Mucosa of gallbladder (tissue), 1 donor: ENCODE results near the gene ADAM19. TPM values are rescaled to one million over a fixed set of nuclear protein-coding genes. Genes with fewer than 3 reads are reported as not detected.

Experiments used
- DNase-seq: peaks from one replicate; pipeline ENCODE4 v3.0.0-alpha.2; 2020; ENCODE audit warnings: low spot score
- total RNA-seq: library from RNA; stranded (reverse); gene quantifications from one replicate; pipeline ENCODE4 v1.2.1, GENCODE V29; 2021
- donor health status: DM: no; HTN: no; CAD: no.

Gene ADAM19
- total RNA-seq, 1 donor from 2014 or later: 22.1 TPM

DNA sequence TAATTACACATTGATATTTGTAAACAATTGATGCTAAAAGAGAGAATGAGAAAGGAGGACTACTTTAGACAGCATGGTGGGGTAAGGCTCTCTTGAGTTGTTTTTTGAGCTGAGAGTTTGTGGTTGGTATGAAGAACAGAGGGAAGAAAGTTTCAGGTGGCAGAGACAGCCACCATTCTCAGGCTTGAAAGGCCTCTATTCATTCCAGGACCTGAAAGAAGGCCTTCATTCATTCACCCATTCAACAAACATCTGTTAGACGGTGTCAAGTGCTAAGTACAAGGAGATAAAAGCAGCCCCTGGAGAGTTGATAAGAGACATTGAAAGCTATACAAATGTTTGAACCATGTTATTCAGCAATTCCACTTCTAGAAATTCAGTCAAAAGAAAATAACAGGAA, 21.7 kb upstream of the ADAM19 start:
- no peak for DNase-seq

DNA sequence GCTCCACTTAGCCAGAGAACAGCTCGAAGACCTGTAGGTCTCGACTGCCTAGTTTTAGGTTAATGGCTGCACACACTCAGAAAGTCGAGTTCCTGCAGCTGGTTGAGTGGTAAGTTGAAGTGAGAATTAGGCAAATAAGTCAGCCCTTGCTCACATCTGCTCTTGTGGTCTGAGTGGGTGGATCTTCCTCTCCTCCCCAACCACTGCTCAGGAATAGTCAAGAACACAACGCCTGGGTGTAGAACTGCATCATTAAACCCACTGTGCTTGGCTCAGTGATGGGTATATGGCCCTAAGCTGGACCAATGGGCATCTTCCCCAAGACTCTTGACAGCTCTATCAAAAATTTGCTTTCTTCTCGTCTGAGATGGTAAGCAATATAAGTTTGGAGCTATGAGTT, 20.9 kb upstream of the ADAM19 start:
- DNase-seq: no peak

DNA sequence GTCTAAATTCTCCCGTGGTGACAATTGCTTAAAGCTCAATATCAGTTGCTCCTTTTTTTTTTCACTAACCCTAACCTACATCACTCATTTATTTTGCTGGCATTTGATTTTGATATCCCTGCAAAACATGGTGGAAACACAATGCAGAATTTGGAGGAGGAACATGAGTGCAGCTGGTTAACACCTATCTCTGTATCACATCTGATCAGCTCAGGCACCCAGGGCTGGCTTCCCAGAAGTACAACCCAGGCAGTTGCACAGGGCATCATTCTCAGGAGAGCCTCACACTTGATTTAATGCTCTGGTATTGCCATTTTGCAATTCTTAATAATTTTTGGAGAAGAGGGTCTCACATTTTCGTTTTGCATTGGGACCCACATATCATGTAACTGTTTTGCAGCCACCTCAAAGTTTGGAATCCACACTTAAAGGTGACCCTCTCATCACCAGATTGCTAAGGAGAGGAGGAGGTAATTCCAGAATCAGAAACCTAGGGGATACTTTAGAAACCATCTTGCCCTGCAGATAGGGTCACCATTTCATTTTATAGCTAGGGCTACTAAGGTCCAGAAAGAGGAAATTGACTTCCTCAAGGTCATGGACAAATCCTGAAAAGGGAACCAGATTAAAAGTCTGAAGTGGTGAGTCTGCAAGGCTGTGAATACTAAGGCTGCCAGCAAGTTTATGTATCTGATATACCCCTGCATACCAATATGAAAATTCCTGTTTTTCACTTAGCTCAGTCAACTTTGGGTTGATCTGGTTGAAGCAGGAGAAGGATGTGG, 19.3 kb upstream of the ADAM19 start:
- DNase-seq: no peak

DNA sequence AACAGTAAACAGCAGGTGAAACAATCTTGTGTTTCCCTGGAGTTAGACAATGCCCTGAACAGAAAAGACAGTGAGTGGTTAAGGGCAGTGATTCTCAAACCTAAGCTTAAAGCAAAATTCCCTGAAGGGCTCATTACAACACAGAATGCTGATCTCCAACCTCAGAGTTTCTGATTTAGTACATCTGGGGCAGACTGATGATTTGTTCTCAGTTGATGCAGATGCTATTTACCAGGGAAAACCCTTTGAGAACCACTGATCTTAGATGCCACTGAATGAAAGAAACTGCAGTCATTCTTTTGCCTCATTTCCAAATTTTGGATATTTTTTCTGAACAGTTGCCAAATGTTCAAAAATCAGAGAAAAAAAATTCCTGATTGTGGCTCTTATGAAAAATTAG, 18.7 kb upstream of the ADAM19 start:
- DNase-seq: no peak

DNA sequence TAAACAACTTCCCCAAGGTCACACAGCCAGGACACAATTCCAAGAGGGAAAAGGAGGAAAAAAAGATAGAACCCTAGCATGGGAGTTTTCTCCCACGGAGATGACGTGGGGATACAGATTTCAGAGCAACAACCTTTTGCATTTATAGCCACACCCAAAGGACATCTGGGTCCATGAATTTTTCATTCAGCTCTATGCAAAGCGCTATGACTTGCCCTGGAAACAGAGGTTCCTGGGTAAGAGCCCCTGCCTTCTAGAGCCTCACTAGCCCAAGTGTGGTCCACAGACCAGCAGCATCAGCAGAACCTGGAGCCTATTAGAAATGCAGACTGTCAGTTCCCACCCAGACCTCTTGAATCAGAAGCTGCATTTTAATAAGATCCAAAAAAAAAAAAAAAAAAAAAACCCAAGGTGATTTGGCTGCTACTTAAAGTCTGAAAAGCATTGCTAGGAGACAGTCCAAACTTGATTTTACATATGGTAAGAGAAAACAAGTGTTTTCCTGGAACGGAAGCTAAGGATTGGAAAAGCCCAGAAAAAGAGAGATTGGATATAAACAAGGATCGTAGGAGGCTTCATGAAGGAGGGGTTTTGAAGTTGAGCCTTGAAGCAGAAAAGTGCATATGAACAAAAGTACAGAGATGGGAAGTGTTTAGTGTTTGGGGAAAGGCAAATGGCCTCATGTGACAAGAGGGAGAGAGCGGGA, 17.6 kb upstream of the ADAM19 start:
- no peak for DNase-seq

DNA sequence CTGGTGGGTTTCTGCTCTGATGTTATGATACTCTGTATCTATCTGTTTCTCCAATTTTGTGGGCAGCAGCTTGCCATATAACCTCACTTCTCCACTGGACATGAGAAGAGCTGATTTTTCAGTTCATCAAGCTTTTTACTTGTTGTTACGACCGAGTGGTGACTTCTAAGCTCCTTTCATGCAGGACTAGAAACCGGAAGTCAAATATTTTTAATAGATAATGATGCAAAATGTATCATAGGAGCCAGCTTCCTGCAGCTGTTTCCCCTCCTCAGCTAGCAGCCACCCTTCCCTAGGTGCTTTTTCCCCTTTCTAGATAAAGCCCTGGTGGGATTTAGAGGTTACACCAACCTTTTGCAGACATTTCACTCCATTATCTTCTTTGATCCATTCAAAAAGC, 17.0 kb upstream of the ADAM19 start:
- DNase-seq: no peak

DNA sequence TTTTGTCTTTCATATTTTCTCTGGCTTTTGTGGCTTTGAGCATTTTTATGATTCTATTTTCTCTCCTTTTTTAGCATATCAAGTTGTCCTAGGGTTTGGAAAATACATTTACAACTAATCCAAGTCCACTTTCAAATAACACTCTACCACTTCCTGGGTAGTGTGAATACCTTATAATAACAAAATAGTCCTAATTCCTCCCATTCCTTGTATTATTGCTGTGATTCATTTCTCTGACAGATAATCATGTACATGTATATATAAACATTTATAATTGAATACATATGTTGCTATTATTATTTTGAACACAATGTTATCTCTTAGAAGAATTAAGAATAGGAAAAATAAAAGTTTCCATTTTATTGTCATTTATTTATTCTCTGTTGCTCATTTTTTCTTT, 14.9 kb upstream of the ADAM19 start:
- DNase-seq: no peak

DNA sequence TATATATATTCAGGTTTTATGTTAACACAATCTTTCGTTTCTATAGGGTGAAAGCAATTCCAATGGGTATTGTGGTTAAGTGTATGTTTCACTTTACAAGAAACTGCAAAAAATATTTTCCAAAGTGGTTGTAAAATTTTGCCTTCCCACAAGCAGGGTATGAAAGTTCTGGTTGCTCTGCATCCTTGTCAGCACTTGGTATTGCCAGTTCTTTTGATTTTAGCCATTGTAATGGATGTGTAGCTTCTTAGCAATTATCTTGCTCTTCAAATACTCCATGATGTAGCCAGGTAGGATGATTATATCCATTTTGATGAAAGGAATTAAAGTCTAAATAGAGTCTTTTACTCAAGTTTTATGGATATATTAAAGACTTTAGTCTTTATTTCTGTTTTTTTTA, 9.1 kb upstream of the ADAM19 start:
- DNase-seq: no peak

DNA sequence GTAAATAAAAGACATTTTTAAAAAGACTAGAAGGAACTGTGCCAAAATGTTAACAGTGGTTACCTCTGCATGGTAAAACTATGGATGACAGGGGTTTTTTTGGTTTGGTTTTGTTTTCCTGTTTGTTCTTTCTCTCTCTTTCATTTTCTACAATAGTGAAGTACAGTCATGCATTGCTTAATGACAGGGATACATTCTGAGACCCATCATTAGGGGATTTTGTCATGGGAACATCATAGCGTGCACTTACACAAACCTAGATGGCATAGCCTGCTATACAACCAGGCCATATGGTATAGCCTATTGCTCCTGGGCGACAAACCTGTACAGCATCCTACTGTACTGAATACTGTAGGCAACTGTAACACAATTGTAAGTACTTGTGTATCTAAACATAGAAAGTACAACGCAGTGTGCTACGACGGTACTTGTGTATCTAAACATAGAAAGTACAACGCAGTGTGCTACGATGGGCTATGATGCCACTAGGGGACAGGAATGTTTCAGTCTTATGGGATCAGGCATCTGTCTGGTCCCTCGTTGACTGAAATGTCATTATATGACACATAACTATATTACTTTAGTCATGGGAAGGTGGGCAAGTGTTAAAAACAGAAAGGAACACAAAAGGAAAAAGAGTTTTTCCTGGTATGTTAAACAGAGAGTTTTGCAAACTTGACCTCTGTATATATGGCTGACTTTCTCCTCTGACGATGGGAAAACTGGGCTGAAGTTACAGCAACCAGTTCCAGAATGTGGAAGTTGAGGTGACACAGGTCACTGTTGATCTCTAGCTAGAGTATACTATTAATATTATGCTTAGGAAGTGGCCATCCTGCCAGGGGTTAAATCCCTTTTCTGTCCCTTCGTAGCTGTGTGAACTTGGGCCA, 7.4 kb upstream of the ADAM19 start:
- DNase-seq: no peak

DNA sequence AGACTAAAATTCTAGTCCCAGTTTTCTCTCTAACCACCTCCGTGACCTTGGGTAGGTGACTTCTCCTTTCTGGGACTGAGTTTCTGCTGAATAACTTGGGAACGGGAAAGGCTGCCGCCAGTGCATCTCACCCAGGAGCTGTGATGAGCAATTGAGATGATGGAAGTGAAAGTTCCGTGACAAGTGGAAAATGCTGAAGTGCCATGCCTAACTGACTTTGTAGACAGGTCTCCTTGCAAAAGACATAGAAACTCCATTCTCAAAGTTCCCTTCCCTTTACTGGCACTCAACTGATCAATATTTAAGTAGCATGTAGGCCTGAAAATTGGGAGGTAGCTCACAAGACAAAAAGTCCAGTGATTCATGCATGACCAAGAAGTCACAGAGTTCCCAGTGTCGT, 6.3 kb upstream of the ADAM19 start:
- no peak for DNase-seq

DNA sequence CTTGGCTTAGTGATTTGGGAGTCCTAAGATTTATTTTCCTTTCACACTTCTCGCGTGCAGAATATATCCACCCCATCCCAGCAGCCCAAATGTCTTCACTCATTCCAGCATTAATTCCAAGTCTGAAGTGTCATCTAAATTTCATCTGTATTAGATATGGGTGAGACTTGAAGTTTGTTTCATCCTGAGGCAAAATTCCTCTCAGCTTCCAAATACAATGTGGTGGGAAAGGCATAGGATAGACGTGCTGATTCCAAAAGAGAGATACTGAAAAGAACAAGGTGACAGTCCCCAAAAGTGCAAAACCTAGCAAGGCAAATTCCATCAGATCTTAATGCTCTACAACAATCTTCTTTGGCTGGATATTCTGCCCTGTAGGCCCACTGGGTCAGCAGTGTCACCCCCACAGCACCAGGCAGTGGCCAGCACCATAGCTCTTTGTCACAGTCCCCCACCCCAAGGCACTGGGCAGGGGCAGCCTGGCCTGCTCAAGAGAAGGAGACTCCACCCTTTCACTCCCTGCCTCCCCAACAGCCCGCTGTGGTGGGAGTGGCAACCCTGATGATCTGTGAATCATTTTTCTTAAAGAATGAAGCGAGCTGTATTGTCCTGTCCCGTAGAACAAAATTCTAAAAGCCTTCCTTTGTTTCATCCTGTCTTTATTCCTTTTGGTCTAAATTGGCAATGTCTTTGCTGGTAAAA, 2.7 kb upstream of the ADAM19 start:
- DNase-seq: no peak

DNA sequence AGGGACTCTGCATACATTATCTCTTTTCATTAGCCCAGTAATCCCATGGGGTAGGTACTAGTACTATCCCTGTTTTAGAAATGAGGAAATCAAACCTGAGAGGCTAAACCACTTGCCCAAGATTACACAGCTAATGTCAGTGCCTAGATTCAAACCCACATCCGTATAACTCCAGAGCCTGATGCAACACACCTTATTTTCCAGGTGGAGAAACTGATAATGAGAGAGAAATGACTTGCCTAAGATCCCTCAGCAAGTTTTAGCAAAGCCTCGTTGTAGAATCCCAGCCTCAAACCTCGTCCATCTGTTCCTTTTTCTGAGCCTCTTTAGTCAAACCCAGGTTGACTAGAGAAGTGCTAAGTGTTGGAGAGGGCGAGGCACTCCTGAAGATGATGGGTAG, 1.1 kb upstream of the ADAM19 start:
- DNase-seq: no peak

DNA sequence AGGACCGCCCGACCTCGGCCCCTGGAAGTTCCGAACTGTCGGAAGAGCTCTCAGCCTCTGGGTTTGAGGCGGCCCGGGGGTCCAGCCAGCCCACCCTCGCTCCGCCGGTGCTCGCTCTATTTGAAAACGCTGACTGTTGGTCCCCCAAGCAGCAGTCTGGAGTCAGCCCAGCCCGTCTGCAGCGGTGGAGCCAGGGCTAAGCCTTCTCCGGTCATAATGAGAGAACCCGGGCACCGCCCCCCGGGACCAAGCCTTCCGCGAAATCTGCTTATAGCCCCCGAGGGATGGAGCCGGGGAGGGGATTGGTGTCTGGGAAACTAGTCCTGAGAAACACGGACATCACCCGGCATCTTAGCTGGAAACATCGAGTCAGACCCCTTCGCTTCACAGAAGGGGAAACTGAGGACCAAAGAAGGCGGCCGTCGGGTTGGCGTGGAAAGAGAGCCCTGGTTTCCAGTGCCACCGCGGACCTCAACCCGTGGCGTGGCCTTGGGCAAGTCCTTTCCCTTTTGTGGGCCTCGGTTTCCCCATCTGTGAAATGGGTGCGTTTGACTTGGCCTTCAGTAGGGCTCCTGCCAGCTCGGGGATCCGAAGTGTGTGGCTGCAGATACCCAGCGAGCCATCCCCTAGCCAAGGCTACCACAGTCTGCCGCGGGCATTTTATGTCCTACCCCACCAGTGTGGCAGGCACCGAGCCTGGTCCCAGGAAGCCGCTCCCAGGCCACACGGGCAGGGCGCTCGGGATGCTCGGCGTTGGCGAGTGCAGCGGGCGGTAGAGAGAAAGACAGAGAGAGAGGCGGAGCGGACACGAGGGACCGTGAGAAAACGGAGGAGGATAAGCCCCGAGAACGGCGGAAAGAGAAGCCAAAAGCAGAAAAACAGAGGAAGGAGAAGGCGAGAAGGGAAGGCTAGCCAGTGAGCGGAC, 857 bp downstream of the ADAM19 start:
- no peak for DNase-seq

DNA sequence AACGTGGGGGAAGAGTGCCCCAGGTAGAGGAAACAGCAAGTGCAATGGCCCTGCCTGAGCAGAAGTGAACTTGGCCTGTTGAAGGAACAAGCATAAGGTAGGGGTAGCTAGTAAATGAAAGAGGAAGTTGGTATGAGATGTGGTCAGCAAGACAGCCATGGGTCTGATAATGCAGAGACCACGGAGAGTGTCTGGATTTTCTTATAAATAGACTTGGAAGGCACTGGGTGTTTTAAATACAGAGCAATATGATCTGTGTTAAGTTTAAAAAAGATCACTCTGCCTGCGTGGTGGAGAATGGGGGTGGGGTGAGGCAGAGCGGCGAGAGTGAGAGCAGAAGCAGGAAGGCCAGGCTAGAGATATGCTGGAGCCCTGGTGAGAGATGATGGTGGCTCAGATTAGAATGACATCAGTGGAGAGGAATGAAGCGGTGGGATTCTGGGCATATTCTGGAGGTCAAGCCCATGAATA, 4.2 kb downstream of the ADAM19 start:
- peak; percentile 43 for DNase-seq

DNA sequence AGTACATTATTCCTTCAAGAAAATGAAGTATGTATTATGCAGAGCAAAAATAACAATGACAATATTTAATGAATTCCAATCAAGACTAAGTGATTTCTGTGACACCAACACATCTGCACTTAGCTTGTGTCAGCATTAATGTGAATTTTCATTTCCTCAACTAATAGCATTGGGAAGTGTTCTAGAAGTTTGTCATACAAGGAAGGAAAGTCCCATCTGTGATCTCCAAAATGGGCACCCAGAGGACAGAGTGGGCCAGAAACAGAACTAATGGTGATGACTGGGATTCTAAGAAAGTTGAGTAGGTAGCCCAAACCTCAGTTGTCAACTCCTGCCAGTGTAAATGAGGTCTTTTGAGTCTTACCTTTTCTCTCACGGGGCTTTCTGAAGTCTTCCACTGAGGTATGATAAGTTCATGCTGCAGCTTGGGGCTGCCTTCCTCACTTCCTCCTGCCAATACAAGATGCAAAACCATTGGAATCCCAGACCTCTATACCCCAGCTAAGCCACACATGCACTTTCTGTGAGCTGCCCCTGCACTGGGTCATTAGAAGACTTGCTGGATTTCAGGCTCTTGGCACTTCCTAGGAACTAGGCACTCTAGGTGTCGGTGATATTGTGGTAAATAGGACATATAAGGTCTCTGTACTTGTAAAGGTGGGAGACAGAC, 4.9 kb downstream of the ADAM19 start:
- DNase-seq: no peak

DNA sequence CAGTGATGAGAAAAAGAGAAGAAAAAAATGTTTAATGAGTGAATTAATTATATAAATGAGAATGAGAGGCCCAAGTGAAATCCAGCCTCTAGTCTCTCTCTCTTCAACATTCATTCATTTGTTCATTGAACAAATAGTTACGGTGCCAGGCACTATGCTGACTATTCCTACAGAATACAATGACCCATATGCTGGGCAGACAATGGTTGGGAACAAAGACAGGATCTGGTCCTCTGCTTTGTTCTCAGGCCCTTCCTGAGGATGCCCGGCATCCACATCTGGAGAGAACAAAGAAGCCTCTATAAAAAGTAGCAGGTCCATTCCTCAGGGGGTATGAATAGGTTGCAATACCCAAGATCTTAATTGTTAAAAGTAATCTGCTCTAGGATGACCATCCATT, 6.9 kb downstream of the ADAM19 start:
- no peak for DNase-seq

DNA sequence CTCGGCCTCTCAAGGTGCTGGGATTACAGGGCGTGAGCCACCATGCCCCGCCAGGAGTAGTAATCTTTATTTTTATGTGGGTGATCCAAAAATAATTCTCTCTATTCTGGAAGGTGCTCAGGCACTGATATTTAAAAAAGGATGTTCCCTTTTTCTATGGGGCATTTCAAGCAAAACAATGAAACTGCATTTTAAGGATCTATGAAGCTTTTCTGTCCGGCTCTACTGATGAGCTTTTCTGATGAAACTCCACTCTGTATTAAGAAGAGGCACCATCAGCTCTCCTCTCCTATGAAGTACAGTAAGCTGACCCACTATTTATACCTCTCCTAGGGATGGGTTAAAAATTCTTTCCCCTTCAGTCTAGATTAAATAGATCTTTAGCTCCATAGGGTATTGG, 7.4 kb downstream of the ADAM19 start:
- no peak for DNase-seq

DNA sequence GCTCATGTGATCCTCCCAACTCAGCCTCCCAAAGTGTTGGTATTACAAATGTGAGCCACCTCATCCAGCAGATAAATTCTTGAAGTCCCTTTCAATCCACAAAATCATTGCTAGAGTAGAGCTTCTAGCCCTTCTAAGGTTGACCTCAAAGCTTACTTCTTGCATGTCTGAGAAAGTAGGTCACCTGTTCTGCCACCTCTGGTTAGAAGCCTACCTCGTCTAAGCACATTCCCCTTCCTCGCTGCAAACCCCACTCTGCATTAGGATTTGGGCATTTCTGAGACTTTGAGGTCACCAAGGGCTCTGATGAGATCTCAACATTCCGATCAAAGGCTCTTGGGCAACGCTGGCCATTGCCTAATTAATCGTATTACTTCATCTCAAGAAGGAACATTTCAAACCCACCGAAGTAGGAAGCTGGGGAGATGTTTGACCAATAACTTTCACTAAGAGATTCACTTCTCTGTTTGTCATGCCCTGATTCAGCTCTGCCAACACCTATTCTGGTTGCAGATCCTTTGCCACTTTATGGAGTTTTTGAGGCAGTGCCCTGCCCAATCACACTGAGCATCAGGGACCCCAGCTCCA, 8.6 kb downstream of the ADAM19 start:
- DNase-seq: no peak

DNA sequence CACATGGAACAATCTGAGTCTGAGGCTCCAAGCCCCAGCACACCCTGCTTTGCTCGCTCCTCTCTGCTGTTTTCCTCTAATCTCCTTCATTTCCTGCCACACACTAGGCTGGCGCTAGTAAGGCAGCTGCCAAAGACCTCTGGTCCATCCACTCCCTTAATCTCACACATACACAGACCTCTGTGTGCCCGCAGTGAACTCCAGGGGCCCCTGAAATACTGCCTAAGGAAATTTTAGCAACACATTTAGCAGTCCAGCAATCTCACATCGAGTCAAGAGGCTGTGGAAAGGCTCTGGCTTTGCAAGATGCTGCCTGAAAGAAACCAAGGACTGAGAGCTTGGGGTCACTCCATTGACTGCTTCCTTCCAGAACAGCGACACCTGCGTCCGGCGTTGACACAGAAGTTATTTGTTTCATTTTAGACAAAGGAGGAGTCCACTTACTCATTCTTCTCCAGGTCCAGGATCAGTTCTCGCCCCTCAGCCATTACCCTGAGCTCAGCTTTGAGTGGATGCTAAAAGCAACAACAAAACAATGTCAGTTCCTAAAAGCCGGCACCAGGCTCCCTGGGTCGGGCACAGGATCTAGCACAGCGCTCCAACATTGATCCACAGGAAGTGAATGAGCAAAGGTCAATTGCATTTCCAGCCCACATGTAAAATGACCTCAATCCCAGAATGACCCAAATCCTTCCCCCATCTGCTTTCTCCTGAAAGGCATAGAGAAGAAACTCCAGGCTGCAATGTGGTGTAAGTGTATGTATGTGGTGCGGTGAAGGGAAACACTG, 11.5 kb downstream of the ADAM19 start:
- no peak for DNase-seq
